DMS79 (cell line): ENCODE measurements around the gene EDEM2.
"Not testable (repeated sequence)": the region's sequence is repeated elsewhere in the genome, so short reads cannot be mapped to it uniquely, and the experiment has no call there.

Experiments
- DNase-seq: peaks from one replicate; lab custom pipeline; 2025; lab: John Stamatoyannopoulos, UW

Gene EDEM2, protein sequence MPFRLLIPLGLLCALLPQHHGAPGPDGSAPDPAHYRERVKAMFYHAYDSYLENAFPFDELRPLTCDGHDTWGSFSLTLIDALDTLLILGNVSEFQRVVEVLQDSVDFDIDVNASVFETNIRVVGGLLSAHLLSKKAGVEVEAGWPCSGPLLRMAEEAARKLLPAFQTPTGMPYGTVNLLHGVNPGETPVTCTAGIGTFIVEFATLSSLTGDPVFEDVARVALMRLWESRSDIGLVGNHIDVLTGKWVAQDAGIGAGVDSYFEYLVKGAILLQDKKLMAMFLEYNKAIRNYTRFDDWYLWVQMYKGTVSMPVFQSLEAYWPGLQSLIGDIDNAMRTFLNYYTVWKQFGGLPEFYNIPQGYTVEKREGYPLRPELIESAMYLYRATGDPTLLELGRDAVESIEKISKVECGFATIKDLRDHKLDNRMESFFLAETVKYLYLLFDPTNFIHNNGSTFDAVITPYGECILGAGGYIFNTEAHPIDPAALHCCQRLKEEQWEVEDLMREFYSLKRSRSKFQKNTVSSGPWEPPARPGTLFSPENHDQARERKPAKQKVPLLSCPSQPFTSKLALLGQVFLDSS

GRCh38 chr20:35146920-35147574 lies at the start of gene EDEM2:
Gene EDEM2, minus strand, starts transcription at chr20:35147336. Its CDS starts 78 bp downstream, at chr20:35147258.
- DNase-seq, result peak; percentile 68

GRCh38 chr20:35196313-35196712 lies 49.2 kb upstream of the EDEM2 start:
- no peak for DNase-seq

DNA sequence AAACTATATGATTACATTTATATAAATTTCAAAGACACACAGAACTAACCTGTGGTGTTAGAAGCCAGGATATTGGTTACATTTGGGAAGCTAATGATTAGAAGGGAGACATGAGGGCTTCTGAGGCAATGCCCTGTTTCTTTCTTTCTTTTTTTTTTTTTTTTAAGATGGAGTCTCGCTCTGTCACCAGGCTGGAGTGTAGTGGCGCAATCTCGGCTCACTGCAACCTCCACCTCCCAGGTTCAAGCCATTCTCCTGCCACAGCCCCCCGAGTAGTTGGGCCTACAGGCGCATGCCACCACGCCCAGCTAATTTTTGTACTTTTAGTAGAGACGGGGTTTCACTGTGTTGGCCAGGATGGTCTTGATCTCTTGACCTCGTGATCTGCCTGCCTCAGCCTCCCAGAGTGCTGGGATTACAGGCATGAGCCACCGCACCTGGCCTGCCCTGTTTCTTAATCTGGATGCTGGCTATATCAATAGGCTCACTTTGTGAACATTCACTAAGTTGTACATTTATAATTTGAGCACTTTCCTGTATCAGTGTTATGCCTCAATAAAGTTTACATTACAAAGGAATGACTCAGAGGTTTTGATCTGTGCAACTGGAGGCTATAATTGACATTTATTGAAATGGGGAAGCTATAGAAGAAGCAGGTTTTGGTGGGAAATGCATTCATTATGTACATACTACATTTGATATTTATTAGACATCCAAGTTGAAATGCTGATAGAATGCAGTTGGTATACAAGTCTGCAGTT lies 46.1 kb upstream of the EDEM2 start:
- not testable (repeated sequence) for DNase-seq

DNA sequence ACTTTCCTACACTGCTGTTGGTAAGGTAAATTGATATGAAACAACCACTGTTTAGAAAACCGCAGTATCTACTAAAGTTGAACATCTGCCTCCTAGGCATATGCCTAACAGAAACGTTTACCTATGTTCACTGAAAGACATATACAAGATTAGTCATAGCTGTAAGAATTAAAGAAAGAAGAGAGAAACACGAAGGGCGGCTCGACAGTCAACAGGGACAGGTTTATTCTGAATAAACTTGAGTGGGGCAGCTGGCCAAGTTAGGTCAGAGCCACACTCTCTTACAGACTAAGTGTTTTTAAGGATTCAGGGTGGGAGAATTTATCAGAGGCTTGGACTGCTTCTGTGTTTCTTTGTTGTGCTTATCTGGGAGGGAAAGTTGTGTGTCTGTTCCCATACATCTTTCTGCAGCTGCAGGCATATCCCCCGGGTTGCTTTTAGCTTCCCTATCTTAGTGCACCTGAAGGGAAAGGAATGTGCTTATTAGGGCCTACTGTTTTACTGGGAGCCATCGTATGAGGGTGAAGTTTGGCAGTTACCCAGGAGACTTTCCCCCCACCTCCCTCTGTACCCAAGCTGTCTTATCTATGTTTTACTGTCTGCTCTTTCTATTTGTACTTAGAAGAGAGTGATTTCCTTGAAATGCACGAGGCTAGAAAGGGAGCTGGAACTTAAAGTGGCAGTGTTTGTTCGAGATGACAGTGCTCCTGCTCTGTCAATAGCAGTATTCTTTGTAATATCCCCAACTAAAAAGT lies 45.2 kb upstream of the EDEM2 start:
- DNase-seq, result no peak

DNA sequence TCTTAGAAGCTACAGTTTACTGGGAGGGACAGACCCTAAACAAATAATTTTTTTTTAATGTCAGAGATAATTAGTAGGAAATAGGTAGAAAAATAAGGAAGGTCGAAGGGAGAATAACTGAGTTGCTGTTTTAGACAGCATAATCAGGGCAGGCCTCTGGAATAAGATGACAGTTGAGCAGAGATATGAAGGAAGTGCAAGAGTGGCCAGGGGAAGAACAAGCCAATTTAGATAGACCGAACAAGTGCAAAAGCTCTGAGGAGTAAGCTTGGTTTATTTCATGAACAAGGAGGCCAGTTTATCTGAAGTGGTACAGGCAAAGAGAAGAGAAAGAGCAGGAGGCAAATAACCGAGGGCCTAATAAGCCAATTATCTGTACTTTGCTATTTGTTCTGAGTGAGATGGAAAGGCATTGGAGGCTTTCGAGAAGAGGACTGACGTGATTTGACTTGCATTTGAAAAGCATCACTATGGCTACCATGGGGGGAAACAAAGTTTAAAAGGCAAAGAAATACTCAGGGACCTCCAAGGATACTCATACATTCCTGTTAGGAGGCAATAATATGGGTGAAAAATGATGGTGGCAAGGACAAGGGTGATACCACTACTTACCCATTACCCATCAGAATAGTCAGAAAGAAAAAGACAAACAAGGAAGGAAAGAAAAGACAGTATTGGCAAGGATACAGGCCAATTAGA lies 44.4 kb upstream of the EDEM2 start:
- no peak for DNase-seq

DNA sequence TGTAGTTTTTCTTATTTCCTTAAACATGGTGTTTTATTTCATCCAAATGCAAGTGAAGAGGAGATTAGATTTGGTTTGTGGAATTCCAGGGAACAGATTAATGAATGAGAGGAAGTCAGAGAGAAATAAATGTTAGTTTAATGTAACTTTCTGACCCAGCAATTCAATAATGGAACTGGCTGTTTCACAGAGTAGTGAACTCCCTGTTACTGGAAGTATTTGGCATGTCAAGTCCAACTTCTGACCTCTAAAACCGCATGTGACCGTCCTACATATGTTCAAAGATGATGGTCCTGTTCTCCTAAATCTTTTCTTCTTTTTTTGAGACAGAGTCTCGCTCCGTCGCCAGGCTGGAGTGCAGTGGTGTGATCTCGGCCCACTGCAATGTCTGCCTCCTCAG lies 43.4 kb upstream of the EDEM2 start:
- no peak for DNase-seq

- DNase-seq, result not testable (repeated sequence)
Observed at GRCh38 chr20:35189223-35189622, 42.1 kb upstream of the EDEM2 start.

DNA sequence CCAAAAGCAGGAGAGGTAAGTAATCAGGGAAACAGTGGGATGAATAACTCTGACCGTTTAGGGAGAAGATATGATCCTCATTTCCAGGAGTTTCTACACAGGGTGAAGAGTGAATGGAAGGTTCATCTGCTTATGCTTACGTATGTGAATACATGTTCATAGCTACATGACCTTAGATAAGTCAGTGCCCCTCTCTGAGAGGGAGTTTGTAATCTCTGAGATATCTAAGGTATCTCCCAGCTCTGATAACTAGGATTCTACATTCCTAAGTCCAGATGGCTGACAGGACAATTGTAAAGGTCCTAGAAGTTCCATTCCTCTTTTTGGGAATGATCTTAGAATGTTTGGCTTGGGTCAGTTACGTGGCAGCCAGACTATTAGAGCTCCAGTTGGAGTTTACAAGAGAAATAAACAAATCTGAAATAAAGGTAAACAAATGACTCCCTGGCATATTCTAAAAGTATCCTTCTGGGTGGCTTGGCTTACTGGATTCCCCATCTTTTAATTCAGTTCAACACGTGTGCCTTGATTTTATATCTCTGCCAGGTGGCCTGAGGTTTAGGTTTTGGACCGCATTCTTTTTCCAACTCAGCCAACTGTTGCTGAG lies 40.6 kb upstream of the EDEM2 start:
- no peak for DNase-seq

DNA sequence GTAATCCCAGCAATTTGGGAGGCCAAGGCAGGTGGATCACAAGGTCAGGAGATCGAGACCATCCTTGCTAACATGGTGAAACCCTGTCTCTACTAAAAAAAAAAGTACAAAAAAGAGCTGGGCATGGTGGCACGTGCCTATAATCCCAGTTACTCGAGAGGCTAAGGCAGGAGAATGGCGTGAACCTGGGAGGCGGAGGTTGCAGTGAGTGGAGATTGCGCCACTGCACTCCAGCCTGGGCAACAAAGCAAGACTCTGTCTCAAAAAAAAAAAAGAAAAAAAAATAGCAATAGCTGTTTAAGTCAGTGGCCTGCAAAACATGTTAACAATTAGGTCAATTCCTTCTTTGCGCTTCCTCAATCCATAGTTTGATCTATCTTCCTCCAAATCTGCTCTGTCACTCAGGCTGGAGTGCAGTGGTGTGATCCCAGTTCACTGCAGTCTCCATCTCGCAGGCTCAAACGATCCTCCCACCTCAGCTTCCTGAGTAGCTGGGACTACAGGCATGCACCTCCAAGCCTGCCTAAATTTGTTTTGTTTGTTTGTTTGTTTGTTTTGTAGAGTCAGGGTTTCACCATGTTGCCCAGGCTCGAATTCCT lies 39.7 kb upstream of the EDEM2 start:
- not testable (repeated sequence) for DNase-seq

DNA sequence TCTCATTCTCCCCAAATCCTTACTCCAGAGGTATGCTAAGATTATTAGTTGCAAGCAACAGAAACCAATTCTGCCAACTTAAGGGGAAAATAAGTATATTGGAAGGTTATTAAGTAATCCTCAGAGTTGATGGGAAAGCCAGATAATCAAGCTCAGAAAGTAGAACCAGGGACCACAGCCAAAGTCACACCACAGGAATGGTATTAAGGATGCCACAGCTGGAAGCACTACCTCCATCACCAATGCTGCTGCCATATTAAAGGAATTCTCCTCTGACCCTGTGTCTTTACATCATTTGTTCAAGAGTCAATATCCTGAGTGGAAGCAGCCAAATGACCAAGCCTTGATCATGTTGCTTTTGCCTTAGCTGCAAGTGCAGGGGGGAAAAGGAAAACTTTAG lies 34.6 kb upstream of the EDEM2 start:
- DNase-seq, result no peak

GRCh38 chr20:35180266-35180665 lies 33.1 kb upstream of the EDEM2 start:
- DNase-seq, result no peak

DNA sequence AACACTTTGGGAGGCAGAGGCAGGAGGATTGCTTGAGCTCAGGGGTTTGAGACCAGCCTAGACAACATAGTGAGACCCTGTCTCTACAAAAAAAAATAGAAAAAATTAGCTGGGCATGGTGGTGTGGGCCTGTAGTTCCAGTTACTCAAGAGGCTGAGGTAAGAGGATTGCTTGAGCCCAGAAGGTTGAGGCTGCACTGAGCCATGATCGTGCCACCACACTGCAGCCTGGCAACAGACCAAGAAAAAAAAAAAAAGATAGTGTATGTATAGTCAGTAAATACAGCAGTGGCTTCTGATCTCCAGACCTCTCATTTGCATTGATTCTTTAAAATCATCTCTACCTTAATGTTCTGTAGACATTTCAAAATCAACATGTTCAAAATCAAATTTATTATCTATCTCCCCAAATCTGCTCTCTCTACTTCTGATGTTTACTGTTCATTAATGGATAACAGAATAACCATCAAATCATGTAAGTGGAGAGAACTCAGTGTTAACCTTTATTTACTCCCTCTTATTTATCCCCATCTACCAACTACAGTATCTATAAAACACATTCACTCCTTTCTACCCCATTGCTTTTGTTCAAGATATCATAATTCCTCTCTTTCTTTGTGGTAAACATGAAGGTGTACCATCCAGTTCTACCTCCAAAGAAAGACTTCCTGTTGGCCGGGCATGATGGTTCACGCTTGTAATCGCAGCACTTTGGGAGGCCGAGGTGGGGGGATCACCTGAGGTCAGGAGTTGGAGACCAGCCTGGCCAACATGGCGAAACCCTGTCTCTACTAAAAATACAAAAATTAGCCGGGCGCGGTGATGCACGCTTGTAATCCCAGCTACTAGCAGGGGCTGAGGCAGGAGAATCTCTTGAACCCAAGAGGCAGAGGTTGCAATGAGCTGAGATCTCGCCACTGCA lies 32.4 kb upstream of the EDEM2 start:
- DNase-seq, result no peak

- DNase-seq, result no peak
Observed at GRCh38 chr20:35176132-35176531, 29.0 kb upstream of the EDEM2 start.

GRCh38 chr20:35174458-35175216 lies 27.5 kb upstream of the EDEM2 start:
- DNase-seq, result no peak

GRCh38 chr20:35173576-35174192 lies 26.5 kb upstream of the EDEM2 start:
- no peak for DNase-seq

DNA sequence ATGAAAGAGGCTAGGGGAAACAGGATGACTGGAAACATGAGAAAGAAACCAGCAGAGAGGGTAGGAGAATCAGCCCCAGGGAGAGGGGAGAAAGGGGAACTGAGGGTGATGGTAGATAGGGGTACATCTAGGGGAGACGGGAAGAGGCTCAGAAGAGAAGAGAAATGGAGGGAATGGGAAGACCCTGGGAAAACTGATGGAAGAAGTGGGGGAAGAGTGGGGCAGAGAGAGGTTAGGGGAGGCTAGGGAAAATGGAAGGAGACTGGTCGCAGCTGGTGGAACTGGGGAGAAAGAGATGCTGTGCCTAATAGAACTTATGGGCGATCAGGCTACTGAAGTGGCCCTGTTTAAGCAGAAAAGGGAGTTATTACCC lies 25.3 kb upstream of the EDEM2 start:
- no peak for DNase-seq

GRCh38 chr20:35171753-35172433 lies 24.8 kb upstream of the EDEM2 start, which contains the start of gene PROCR:
Gene PROCR, plus strand, starts transcription at chr20:35172072. Its CDS starts 83 bp downstream, at chr20:35172155.
- DNase-seq, result peak; percentile 26
